Keratinocyte (primary cell): ENCODE measurements around the gene ESRRB. TPM values are rescaled to one million over a fixed set of nuclear protein-coding genes. Genes with fewer than 3 reads are reported as not detected.

Experiments
- DNase-seq: peaks from one replicate; pipeline ENCODE4 v3.0.0-alpha.2; 2011; ENCODE audit warnings: low read depth, missing footprints, low spot score
- FAIRE-seq: peaks from 2 replicates; lab custom pipeline; 2011; peaks lifted over from hg19 to GRCh38; lab: Jason Lieb, UNC
- H2AFZ ChIP-seq: 2 replicates; pipeline ENCODE4 v1.6.0; 2012; ENCODE audit warnings: low read length, control low read depth, inconsistent platforms; ENCODE audit not compliant: control insufficient read depth
- H3K27ac ChIP-seq: 2 replicates; pipeline ENCODE4 v1.5.1; 2011; ENCODE audit warnings: low read length; ENCODE audit not compliant: control insufficient read depth, insufficient read depth
- H3K27me3 ChIP-seq: 3 replicates; pipeline ENCODE4 v1.6.0; 2011; ENCODE audit warnings: low read length; ENCODE audit not compliant: control insufficient read depth, insufficient read depth; ENCODE audit errors: extremely low read depth
- H3K36me3 ChIP-seq, 2 experiments: 2 replicates in 1 of 2; 3 replicates in 1 of 2; pipeline ENCODE4 v1.5.1; 2011; ENCODE audit warnings: low read length in 2 of 2, mild to moderate bottlenecking in 1 of 2; ENCODE audit not compliant: control insufficient read depth in 2 of 2, insufficient read depth in 2 of 2; ENCODE audit errors: extremely low read depth in 1 of 2
- H3K4me1 ChIP-seq: 3 replicates; pipeline ENCODE4 v1.5.1; 2011; ENCODE audit warnings: low read length; ENCODE audit not compliant: control insufficient read depth, insufficient read depth; ENCODE audit errors: extremely low read depth
- H3K4me2 ChIP-seq: 3 replicates; pipeline ENCODE4 v1.6.0; 2011; ENCODE audit warnings: low read depth, low read length; ENCODE audit not compliant: control insufficient read depth, insufficient read depth; ENCODE audit errors: extremely low read depth
- H3K4me3 ChIP-seq, 3 experiments: fragments of 200-600 bp in 1 of 3; sonication (generic) in 1 of 3; 2 replicates in 2 of 3; 3 replicates in 1 of 3; pipeline ENCODE4 v1.5.1; 2011 to 2016; ENCODE audit warnings: low read length in 3 of 3, mild to moderate bottlenecking in 3 of 3, control low read depth in 2 of 3, inconsistent platforms in 1 of 3, low read depth in 1 of 3, mixed read lengths in 1 of 3, mixed run types in 1 of 3, moderate library complexity in 1 of 3; ENCODE audit not compliant: control insufficient read depth in 2 of 3, insufficient read depth in 2 of 3; ENCODE audit errors: extremely low read depth in 1 of 3
- H3K79me2 ChIP-seq: 2 replicates; pipeline ENCODE4 v1.6.0; 2012; ENCODE audit warnings: low read length; ENCODE audit not compliant: control insufficient read depth, insufficient read depth
- H3K9ac ChIP-seq: 3 replicates; pipeline ENCODE4 v1.6.0; 2011; ENCODE audit warnings: low read length; ENCODE audit not compliant: control insufficient read depth, insufficient read depth; ENCODE audit errors: extremely low read depth
- H3K9me1 ChIP-seq: 3 replicates; pipeline ENCODE4 v1.6.0; 2011; ENCODE audit warnings: low read length; ENCODE audit not compliant: control insufficient read depth, insufficient read depth; ENCODE audit errors: extremely low read depth
- H3K9me3 ChIP-seq: 2 replicates; pipeline ENCODE4 v1.5.1; 2012; ENCODE audit warnings: low read depth, low read length; ENCODE audit not compliant: control insufficient read depth
- H4K20me1 ChIP-seq: 3 replicates; pipeline ENCODE4 v1.6.0; 2011; ENCODE audit warnings: low read length; ENCODE audit not compliant: control insufficient read depth, insufficient read depth; ENCODE audit errors: extremely low read depth
- EZH2 ChIP-seq: IDR thresholded peaks from one replicate; pipeline ENCODE4 v1.6.1; 2012; ENCODE audit warnings: inconsistent platforms, mild to moderate bottlenecking, low read length, moderate library complexity
- dilution Hi-C: fragments of 300-500 bp; cut with MboI; formaldehyde crosslinking; loops from one replicate; pipeline ENCODE4 v1.7.0; 2020; ENCODE audit warnings: low sequenced_read_pairs; ENCODE audit not compliant: extremely low pct_ligation_motif_present
- polyA plus RNA-seq, 5 experiments: library from polyadenylated mRNA; depleted of rRNA in 3 of 5; stranded (reverse) in 3 of 5; stranded (forward) in 1 of 5; unstranded in 1 of 5; fragments of >200 nt; gene quantifications; 1 replicate in 1 of 5; 2 replicates in 3 of 5; 3 replicates in 1 of 5; pipeline versions ENCODE4 v1.2.1 to v1.2.3, GENCODE V29; 2011 to 2012; ENCODE audit warnings: missing spikeins in 2 of 5, low read depth in 1 of 5, low replicate concordance in 1 of 5
- TF ChIP-seq, protein P1 (sequence below), 3 experiments: IDR thresholded peaks in 1 of 3; conservative IDR thresholded peaks in 1 of 3; optimal IDR thresholded peaks in 1 of 3; 2 replicates in 2 of 3; 3 replicates in 1 of 3; pipeline versions ENCODE3 to v1.5.1; 2011; ENCODE audit warnings: low read length in 3 of 3, mild to moderate bottlenecking in 3 of 3, moderate library complexity in 2 of 3, control low read depth in 1 of 3, inconsistent platforms in 1 of 3; ENCODE audit not compliant: insufficient read depth in 2 of 3; ENCODE audit errors: extremely low read depth in 1 of 3

The ESRRB gene
- polyA plus RNA-seq, 1 donor (not counting 4 experiments of a cell fraction or from before 2014, with no cell fraction given): 0.01 TPM

DNA sequence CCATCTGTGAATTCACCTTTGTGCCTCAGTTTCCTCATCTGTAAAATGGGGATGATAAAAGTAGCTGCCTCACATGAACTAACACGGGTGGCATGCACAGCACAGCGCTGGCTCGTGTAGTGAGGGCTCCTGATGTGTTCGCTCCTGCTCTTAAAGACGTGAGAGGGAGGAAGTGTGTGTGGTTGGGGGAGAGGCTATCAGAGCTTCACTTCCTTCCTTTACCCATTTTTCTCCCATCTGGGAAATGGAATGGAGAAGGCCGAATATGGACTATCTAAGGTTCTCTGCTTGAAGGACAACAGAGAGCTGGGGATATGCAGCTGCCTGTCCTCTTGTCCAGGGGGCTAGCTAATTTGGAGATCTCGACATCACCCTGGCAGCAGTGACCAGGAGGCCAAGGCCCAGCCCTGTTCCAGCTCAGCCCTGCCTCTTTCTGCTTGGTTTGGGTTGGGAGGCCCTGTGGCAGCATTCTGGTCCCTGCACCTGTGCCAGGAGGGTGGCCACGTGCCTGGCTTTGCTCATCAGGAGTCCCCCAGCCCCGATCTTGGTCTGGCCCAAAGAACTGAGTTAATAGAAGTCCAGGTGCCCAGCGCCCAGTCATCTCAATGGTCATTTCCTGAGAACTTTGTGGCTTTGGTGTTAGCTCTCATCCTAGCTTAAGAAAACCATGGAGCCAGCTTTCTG, 44.5 kb upstream of the ESRRB start:
- Histone ChIP-seq H3K9me1 (no peaks in the 10 kb centered on the region), H3K27ac (no peak overlapping the region), H4K20me1 (no peaks in the 10 kb centered on the region), H3K79me2 (no peaks in the 10 kb centered on the region), H3K4me1 (no peaks in the 10 kb centered on the region), H3K4me2 (no peak overlapping the region), H3K4me3 (no peak overlapping the region), H3K36me3 (no peaks in the 10 kb centered on the region), H2AFZ (no peak overlapping the region), H3K9me3 (no peaks in the 10 kb centered on the region), H3K9ac (no peak overlapping the region), H3K27me3 (peaks cover 35% of the 10 kb centered on the region)
- FAIRE-seq: no peak
- dilution Hi-C loops: no loop called here
- no peak for DNase-seq
- TF ChIP-seq, protein P1, sequence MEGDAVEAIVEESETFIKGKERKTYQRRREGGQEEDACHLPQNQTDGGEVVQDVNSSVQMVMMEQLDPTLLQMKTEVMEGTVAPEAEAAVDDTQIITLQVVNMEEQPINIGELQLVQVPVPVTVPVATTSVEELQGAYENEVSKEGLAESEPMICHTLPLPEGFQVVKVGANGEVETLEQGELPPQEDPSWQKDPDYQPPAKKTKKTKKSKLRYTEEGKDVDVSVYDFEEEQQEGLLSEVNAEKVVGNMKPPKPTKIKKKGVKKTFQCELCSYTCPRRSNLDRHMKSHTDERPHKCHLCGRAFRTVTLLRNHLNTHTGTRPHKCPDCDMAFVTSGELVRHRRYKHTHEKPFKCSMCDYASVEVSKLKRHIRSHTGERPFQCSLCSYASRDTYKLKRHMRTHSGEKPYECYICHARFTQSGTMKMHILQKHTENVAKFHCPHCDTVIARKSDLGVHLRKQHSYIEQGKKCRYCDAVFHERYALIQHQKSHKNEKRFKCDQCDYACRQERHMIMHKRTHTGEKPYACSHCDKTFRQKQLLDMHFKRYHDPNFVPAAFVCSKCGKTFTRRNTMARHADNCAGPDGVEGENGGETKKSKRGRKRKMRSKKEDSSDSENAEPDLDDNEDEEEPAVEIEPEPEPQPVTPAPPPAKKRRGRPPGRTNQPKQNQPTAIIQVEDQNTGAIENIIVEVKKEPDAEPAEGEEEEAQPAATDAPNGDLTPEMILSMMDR (optimal IDR thresholded peaks at IDR 0.05 in 1 of 3, IDR thresholded peaks at IDR 0.05 in 1 of 3, conservative IDR thresholded peaks at IDR 0.05 in 1 of 3; ENCODE audit: extremely low read depth in 1 of 3, insufficient read depth in 2 of 3, low read length in 3 of 3): no peak
- TF ChIP-seq EZH2: no peak

DNA sequence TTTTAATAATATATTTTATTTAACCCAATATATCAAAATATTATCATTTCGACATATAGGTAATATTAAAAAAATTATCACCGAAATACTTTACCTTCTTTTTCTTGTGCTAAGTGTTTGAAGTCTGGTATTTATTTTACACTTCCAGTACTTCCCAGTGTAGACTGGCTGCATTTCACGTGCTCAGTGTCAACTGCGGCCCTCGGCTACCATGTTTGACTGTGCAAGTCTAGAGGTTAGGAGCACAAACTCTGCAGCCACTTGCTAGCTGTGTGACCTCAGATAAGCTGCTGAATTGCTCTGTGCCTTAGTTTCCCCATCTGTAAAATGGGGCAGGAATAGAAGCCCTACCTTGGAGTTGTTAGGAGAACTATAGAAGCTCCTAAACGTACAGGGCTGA, 42.3 kb upstream of the ESRRB start:
- TF ChIP-seq, protein P1 (optimal IDR thresholded peaks at IDR 0.05 in 1 of 3, IDR thresholded peaks at IDR 0.05 in 1 of 3, conservative IDR thresholded peaks at IDR 0.05 in 1 of 3; ENCODE audit: extremely low read depth in 1 of 3, insufficient read depth in 2 of 3, low read length in 3 of 3): no peak
- no peak for TF ChIP-seq EZH2
- Histone ChIP-seq H3K4me2 (no peak overlapping the region), H3K4me1 (no peaks in the 10 kb centered on the region), H3K27ac (no peak overlapping the region), H3K9me3 (no peaks in the 10 kb centered on the region), H4K20me1 (no peaks in the 10 kb centered on the region), H3K27me3 (peaks cover 28% of the 10 kb centered on the region), H3K79me2 (no peaks in the 10 kb centered on the region), H3K9ac (no peak overlapping the region), H2AFZ (no peak overlapping the region), H3K36me3 (no peaks in the 10 kb centered on the region), H3K9me1 (no peaks in the 10 kb centered on the region), H3K4me3 (no peak overlapping the region)
- dilution Hi-C loops: no loop called here
- FAIRE-seq (no peak), DNase-seq (no peak)
